Tibial nerve (tissue), 4 donors: Measurements from ENCODE around the gene NRG2. TPM values are rescaled to one million over a fixed set of nuclear protein-coding genes. Genes with fewer than 3 reads are reported as not detected.

Experiments
- DNase-seq, 2 donors: peaks; one replicate each; pipeline ENCODE4 v3.0.0-alpha.2; 2019; ENCODE audit warnings: low spot score in 2 of 2
- H3K27ac ChIP-seq, 4 donors: fragments of 200-600 bp; sonication (generic) in 3 of 4; one replicate each; pipeline ENCODE4 v1.5.1; 2017 to 2019; ENCODE audit warnings: mild to moderate bottlenecking in 1 of 4
- H3K27me3 ChIP-seq, 2 donors: fragments of 200-600 bp; sonication (generic) in 1 of 2; one replicate each; pipeline versions ENCODE4 v1.5.1 to v1.6.0; 2017 to 2019
- H3K36me3 ChIP-seq, 3 donors: fragments of 200-600 bp; sonication (generic); one replicate each; pipeline ENCODE4 v1.5.1; 2018 to 2019
- H3K4me1 ChIP-seq, 4 donors: fragments of 200-600 bp; sonication (generic) in 3 of 4; one replicate each; pipeline ENCODE4 v1.5.1; 2017 to 2019
- H3K4me3 ChIP-seq, 4 donors: fragments of 200-600 bp; sonication (generic) in 3 of 4; one replicate each; pipeline ENCODE4 v1.5.1; 2017 to 2019; ENCODE audit warnings: mild to moderate bottlenecking in 1 of 4, moderate library complexity in 1 of 4
- H3K9me3 ChIP-seq, 4 donors: fragments of 200-600 bp; sonication (generic) in 3 of 4; one replicate each; pipeline ENCODE4 v1.5.1; 2017 to 2019
- EP300 ChIP-seq, 2 donors: sonication (generic); formaldehyde crosslinking; IDR thresholded peaks; one replicate each; pipeline ENCODE4 v1.6.1; 2017; ENCODE audit warnings: antibody characterized with exemption in 2 of 2, mild to moderate bottlenecking in 1 of 2
- POLR2A ChIP-seq, 2 donors: fragments of 450-650 bp; IDR thresholded peaks; one replicate each; pipeline ENCODE4 v1.6.1; 2017; ENCODE audit warnings: antibody characterized with exemption in 2 of 2, mild to moderate bottlenecking in 2 of 2, moderate library complexity in 2 of 2
- WGBS, 2 donors: methylation state at CpG; one replicate each; pipeline ENCODE4 v1.1.5; 2018; 5-methylcytosine and 5-hydroxymethylcytosine counted together
- total RNA-seq, 4 donors: library from RNA; depleted of rRNA; stranded (reverse); fragments of >200 nt; gene quantifications; one replicate each; pipeline ENCODE4 v1.1.0, GENCODE V29; 2016
- TF ChIP-seq, protein P1 (sequence below), 5 experiments: fragments of 200-600 bp in 3 of 5; fragments of 450-650 bp in 2 of 5; sonication (generic) in 3 of 5; IDR thresholded peaks; one replicate each; pipeline ENCODE4 v1.5.1; 2016 to 2019; ENCODE audit warnings: antibody characterized with exemption in 5 of 5, mild to moderate bottlenecking in 3 of 5, moderate library complexity in 2 of 5

The NRG2 gene
- total RNA-seq, 4 donors from 2014 or later, result 2.0 to 5.1 (median 3.4) TPM

DNA sequence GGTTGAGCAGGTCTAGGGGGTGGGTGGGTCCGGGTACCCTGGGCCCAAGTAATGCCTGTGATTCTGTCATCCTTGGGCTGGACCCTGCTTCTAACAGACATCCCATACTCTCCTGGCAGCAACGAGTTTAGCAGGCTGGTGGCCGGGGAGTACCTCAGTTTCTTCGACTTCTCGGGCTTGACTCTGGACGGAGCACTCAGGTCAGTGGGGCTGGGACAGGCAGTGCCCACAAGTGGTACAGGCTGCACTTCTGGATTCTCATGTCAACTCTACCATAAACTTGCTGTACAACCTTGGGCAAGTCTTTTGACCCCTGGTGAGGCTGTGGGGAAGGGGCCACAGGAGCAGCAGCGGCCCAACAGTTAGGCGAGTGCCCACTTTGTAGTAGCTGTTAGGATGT, 225.7 kb downstream of the NRG2 start:
- H3K4me1 ChIP-seq, result no peaks in the 10 kb centered on the region
- H3K9me3 ChIP-seq, result peaks cover 0 to 25% (median 2%) of the 10 kb centered on the region in 4 donors
- no peak for DNase-seq
- no peak overlapping the region for H3K4me3 ChIP-seq
- TF ChIP-seq POLR2A (IDR thresholded peaks at IDR 0.05) (no peak), EP300 (IDR thresholded peaks at IDR 0.05) (no peak)
- TF ChIP-seq, protein P1, sequence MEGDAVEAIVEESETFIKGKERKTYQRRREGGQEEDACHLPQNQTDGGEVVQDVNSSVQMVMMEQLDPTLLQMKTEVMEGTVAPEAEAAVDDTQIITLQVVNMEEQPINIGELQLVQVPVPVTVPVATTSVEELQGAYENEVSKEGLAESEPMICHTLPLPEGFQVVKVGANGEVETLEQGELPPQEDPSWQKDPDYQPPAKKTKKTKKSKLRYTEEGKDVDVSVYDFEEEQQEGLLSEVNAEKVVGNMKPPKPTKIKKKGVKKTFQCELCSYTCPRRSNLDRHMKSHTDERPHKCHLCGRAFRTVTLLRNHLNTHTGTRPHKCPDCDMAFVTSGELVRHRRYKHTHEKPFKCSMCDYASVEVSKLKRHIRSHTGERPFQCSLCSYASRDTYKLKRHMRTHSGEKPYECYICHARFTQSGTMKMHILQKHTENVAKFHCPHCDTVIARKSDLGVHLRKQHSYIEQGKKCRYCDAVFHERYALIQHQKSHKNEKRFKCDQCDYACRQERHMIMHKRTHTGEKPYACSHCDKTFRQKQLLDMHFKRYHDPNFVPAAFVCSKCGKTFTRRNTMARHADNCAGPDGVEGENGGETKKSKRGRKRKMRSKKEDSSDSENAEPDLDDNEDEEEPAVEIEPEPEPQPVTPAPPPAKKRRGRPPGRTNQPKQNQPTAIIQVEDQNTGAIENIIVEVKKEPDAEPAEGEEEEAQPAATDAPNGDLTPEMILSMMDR (IDR thresholded peaks at IDR 0.05), result no peak
- WGBS, 2 donors, result 89 to 93% methylated on average over 5 to 7 of the region's 8 CpGs
- no peak overlapping the region for H3K27ac ChIP-seq
- H3K36me3 ChIP-seq, result no peaks in the 10 kb centered on the region
- H3K27me3 ChIP-seq, result no peaks in the 10 kb centered on the region

DNA sequence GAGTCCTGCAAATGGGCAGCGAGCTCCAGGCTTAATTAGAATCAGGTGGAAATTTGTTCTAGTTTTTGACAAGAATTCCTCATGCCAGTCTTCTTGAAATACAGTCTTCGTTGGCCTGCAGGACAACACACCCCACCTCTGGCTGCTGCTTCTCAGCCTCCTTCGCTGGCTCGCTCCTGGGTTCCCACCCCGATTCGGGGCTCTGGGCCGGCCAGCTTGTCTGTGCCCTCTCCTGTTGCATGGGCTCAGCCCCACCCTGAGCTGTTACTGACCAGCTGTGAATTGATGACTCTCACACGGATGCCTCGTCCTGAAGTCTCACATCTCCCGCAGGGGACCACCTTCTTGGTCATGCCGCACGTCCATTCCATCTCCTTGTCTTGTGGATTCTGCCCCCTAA, 226.5 kb downstream of the NRG2 start:
- DNase-seq, result no peak
- WGBS, 2 donors, result 67 to 73% methylated on average over 12 of the region's 12 CpGs
- no peak overlapping the region for H3K27ac ChIP-seq
- no peak for TF ChIP-seq EP300 (IDR thresholded peaks at IDR 0.05)
- TF ChIP-seq, protein P1 (IDR thresholded peaks at IDR 0.05), result no peak
- TF ChIP-seq POLR2A (IDR thresholded peaks at IDR 0.05), result no peak
- no peaks in the 10 kb centered on the region for H3K36me3 ChIP-seq
- H3K4me3 ChIP-seq, result no peak overlapping the region
- H3K27me3 ChIP-seq, result no peaks in the 10 kb centered on the region
- no peaks in the 10 kb centered on the region for H3K4me1 ChIP-seq
- H3K9me3 ChIP-seq, result peaks cover 0 to 25% (median 2%) of the 10 kb centered on the region in 4 donors

DNA sequence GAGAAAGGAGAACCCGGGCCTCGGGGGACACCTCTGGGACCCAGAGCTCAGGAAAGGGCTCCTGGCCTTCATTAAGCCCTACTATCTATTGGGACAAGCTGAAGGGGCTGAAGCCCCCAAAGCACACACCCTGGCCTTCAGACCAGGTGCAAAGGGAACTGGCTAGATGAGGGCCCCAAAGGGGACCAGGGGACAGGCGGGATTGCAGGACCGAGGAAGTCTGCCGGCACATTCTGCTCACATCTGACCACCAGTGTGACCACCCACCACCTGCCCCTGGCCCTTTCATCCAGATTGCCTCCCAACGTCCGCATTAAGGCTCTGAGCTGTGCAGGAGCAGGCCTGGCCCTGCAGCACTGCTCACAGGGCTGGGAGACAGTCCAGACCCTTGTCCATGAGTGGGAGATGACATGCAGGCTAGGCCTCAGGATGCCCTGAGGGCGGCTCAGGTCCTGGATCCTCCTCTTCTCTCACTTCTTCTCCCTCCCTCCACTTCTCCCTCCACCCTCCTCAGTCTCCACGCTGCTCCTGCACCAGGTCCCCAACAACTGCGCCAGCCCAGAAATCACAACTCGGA, 228.3 kb downstream of the NRG2 start:
- WGBS, 2 donors, result 90% methylated on average over 11 of the region's 11 CpGs
- Histone ChIP-seq H3K27ac (no peak overlapping the region), H3K9me3 (peaks cover 0 to 24% (median 2%) of the 10 kb centered on the region in 4 donors), H3K36me3 (no peaks in the 10 kb centered on the region), H3K4me3 (no peak overlapping the region), H3K27me3 (no peaks in the 10 kb centered on the region), H3K4me1 (no peaks in the 10 kb centered on the region)
- DNase-seq, result no peak
- TF ChIP-seq, protein P1 (IDR thresholded peaks at IDR 0.05), result no peak
- TF ChIP-seq EP300 (IDR thresholded peaks at IDR 0.05) (no peak), POLR2A (IDR thresholded peaks at IDR 0.05) (no peak)

DNA sequence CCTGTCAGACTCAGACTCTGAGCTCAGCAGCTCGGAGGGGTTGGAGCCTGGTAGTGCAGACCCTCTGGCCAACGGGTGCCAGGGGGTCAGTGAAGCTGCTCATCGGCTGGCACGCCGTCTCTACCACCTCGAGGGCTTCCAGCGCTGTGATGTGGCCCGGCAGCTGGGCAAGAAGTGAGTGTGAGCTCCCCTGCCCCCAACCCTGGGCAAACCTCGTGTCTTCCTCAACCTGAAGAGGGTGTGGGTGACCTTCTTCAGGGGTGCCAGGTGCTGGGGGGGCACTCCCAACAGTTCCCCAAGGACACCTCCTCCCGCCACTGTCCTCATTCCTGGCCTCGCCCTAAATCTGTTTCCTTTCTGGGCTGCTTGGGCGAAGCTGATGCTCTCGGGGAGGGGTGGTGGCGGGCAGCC, 228.9 kb downstream of the NRG2 start:
- WGBS, 2 donors, result 79 to 94% methylated on average over 9 to 14 of the region's 14 CpGs
- no peaks in the 10 kb centered on the region for H3K27me3 ChIP-seq
- DNase-seq, result no peak
- no peak overlapping the region for H3K4me3 ChIP-seq
- H3K9me3 ChIP-seq, result peaks cover 0 to 18% (median 2%) of the 10 kb centered on the region in 4 donors
- TF ChIP-seq POLR2A (IDR thresholded peaks at IDR 0.05) (no peak), EP300 (IDR thresholded peaks at IDR 0.05) (no peak)
- TF ChIP-seq, protein P1 (IDR thresholded peaks at IDR 0.05), result no peak
- no peaks in the 10 kb centered on the region for H3K36me3 ChIP-seq
- H3K27ac ChIP-seq, result no peak overlapping the region
- no peaks in the 10 kb centered on the region for H3K4me1 ChIP-seq

DNA sequence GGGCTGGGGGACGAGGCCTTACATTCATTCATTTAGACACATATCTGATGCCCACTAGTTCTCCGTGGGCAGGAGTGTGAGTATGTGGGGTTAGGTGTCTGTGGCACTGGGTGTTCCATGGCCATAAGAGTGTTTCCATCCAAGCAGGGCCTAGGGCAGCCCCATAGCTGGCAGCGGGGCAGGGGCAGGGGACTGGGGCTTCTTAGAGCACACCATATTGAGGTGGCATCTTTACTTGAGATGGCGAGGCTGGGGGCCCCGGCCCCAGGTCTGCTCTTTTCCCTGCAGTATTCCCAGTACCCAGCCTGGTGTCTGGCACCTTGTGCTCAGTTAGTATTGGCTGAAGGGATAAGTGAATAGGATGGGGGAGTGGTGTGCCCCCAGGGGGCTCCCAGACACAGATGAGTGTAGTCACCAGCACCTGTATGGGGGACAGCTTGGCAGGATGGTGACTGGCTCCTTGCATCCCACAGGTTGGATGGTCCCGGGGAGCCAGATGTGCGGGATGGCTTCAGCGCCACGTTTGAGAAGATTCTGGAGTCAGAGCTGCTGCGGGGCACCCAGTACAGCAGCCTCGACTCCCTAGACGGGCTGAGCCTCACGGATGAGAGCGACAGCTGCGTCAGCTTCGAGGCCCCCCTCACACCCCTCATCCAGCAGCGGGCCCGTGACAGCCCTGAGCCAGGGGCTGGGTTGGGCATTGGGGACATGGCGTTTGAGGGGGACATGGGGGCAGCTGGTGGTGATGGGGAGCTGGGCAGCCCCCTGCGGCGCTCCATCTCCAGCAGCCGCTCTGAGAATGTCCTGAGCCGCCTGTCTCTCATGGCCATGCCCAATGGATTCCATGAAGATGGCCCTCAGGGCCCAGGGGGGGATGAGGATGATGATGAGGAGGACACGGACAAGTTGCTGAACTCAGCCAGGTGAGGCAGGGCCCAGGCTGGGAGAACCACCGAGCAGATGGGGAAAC, 230.0 kb downstream of the NRG2 start:
- TF ChIP-seq EP300 (IDR thresholded peaks at IDR 0.05), result no peak
- 91 to 92% methylated on average over 13 to 19 of the region's 25 CpGs for WGBS, 2 donors
- H3K27ac ChIP-seq, result no peak overlapping the region
- H3K4me1 ChIP-seq, result no peaks in the 10 kb centered on the region
- DNase-seq, result no peak
- H3K4me3 ChIP-seq, result no peak overlapping the region
- no peaks in the 10 kb centered on the region for H3K27me3 ChIP-seq
- peaks cover 0 to 7% (median 0%) of the 10 kb centered on the region in 4 donors for H3K9me3 ChIP-seq
- no peaks in the 10 kb centered on the region for H3K36me3 ChIP-seq
